GM18519 (cell line): ENCODE results near the gene SEC22B.
"Not testable (repeated sequence)": the region's sequence is repeated elsewhere in the genome, so short reads cannot be mapped to it uniquely, and the experiment has no call there.

Experiments used
- ATAC-seq: cut with Tn5 transposase; IDR thresholded peaks from one replicate; pipeline ENCODE4 v1.9.1; 2021; ENCODE audit warnings: mild to moderate bottlenecking, moderate library complexity; ENCODE audit not compliant: unreplicated experiment, low FRiP score

SEC22B gene

DNA sequence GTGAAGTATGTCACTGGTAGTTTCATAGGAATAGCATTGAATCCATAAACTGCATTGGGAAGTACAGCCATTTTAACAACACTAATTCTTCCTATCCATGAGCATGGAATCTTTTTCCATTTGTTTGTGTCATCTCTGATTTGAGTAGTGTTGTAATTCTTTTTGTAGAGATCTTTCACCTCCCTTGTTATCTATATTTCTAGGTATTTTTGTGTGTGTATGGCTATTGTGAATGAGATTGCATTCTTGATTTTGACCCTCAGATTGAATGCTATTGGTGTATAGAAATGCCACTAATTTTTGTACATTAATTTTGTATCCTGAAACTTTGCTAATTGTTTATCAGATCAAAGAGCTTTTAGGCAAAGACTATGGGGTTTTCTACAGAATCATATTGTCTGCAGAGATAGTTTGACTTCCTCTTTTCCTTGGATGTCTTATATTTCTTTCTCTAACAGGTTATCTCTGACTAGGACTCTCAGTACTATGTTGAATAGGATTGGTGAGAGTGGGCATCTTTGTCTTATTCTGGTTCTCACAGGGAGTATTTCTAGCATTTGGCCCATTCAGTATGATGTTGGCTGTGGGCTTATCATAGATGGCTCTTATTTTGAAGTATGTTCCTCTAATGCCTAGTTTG lies 26.8 kb downstream of the SEC22B start:
- not testable (repeated sequence) for ATAC-seq

DNA sequence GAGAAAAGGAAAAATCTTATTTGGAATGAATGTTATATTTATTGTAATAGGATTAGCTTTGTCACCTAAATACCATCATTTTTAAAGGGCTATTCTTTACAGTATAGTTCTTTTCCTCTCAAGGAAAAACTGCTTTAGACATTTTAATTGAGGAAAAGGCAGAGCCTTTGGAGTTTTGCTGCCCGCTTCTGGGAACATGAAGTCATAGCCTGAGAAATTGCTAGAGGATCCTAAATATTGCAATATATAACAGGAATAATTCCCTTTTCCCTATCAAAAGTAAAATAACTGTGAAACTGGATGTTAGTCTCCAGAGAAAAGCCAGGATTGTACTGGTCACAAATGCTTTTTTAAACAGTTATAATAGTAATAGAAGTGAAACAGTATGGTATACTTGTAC lies 30.5 kb downstream of the SEC22B start:
- not testable (repeated sequence) for ATAC-seq

GRCh38 chr1:120144626-120145025 lies 31.7 kb downstream of the SEC22B start:
- ATAC-seq, result not testable (repeated sequence)

GRCh38 chr1:120144169-120144568 lies 32.2 kb downstream of the SEC22B start:
- not testable (repeated sequence) for ATAC-seq

- not testable (repeated sequence) for ATAC-seq
Observed at GRCh38 chr1:120143334-120143733, 33.0 kb downstream of the SEC22B start.

- peak; percentile 97 for ATAC-seq
Observed at GRCh38 chr1:120142512-120143263, 33.6 kb downstream of the SEC22B start.

GRCh38 chr1:120141865-120142264 lies 34.5 kb downstream of the SEC22B start:
- ATAC-seq, result not testable (repeated sequence)

GRCh38 chr1:120140656-120141265 lies 35.6 kb downstream of the SEC22B start:
- ATAC-seq, result not testable (repeated sequence)

DNA sequence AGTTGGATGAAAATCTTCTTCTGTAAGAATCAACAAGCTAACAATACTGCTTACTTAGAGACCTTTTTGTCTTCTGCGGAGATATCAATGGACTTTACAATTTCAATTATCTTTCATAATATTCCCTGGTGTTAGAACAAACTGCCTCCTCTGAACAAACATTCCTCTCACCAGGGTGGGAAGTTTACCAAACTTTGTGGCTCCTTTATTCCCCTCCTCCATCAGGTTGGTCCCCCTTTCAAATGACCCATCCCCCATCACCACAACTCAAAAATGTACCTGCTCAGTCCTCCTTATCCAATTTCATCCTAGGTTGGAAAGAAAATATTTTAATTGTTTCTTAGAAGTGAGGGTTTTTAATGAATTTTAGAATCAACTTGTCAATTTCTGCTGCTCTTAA lies 40.2 kb downstream of the SEC22B start:
- not testable (repeated sequence) for ATAC-seq

DNA sequence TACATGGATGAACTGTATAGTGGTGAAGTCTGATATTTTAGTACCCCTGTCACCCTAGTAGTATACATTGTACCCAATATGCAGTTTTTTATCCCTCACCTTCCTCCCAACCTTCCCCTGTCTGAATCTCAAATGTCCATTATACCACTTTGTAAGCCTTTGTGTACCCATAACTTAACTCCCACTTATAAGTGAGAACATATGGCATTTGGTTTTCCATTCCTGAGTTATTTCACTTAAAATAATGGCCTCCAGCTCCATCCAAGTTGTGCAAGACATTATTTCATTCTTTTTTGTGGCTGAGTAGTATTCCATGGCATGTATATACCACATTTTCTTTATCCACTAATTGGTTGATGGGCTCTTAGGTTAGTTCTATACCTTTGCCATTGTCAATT lies 42.4 kb downstream of the SEC22B start:
- not testable (repeated sequence) for ATAC-seq

- no peak for ATAC-seq
Observed at GRCh38 chr1:120133228-120133927, 42.9 kb downstream of the SEC22B start.

DNA sequence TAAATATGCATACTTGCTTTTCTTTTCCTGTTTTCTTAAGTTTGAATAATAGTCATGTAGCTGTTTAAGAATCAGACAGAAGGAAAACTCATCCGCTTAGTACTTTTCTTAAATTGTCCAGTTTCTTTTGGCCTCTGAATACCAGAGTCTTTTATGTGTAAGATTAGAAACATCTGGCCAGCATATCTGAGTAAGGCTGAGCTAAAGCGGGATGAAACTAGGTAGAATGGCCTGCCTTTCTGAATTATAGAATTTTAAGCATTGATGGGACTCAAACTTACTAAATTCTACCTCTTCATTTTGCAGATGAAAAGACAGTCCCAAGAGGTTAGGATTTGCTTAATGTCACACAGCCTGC lies 43.9 kb downstream of the SEC22B start:
- not testable (repeated sequence) for ATAC-seq

DNA sequence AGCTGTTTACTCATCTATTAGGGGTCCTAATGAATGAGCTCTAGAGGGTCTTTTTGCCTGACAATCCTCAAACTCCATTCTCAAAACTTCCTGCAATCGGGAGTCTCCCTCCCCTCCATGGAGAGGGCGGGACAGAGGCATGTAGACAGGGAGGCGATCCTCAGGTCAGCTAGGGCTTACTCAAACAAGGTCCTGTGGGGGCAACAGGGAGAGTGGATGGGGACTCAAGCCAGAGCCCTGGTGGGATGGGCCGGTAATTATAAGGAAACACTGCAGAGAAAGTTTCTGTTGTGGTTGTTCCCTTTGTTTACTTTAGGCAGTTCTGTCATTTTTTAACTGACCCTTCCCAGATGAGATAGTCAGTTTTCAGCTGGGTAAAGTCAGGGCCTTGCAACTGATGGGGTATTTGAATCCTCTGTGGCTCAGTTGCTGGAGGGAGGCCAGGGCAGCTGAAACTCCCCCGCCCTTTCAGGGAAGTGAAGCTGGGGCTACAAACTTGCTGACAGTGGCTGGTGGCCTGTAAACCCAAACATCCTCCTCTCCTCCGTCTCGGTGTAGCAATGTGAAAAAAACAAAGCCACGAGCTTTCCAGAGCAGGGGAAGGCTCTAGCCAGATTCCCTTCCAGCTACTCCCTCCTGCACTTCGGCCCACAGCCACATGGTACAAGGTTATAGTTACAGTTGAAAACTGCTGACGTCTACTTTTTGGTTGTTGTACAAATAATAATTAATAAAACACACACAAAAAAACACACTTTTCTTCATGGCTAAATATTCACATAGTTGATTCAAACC lies 44.5 kb downstream of the SEC22B start:
- not testable (repeated sequence) for ATAC-seq

DNA sequence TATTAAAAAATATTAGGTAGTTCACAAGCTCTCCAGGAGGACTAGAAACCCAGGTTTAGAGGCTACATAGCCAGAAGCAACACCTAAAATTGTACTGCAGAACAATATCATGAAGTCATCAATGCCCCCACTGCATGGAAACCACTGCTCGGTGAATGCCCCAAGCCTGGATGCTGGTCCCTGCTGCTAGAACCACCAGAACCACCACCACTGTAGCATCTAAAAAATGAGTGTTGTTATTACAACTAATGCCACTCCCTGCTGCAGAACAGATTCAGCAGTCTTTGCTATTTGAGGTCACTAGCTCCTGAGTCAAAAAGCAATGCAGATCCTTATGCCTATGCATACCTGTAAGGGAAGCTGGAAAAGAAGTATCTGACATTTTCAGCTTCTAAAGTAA lies 48.4 kb downstream of the SEC22B start:
- ATAC-seq, result not testable (repeated sequence)

GRCh38 chr1:120126216-120126615 lies 50.1 kb downstream of the SEC22B start:
- ATAC-seq, result not testable (repeated sequence)

- ATAC-seq, result not testable (repeated sequence)
Observed at GRCh38 chr1:120124628-120125027, 51.7 kb downstream of the SEC22B start.

DNA sequence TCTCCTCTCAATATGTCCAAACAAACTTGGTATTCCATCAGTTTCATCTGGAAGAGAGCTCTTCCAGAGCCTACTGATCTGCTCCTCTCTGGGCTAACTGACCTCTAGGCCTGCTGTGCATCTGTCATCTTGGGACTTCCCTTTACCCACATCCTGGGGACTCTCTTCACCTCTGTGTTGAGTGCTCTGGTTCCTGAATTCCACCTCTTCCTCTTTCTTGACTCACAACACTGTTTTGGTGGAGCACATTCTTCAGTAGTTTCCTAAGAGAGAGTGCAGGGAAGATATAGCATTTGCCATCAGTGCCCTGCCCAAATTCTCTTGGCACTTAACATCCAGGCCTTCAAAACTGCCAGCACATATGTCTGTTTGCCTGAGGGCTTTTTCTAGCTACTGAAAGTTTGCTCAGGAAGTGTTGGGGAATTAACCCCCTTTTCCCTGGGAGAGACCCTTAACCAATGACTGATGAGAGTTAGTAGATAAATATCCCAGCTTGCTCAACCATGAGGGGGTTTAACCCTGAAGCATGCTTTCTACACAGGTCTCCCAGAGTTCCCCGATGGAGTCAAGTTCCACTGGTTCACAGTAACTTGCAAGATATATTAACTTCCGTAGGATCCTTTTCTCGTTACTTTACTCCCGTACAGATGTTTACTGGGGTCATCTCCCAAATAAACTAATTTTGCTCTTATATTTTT lies 52.4 kb downstream of the SEC22B start:
- ATAC-seq, result not testable (repeated sequence)

DNA sequence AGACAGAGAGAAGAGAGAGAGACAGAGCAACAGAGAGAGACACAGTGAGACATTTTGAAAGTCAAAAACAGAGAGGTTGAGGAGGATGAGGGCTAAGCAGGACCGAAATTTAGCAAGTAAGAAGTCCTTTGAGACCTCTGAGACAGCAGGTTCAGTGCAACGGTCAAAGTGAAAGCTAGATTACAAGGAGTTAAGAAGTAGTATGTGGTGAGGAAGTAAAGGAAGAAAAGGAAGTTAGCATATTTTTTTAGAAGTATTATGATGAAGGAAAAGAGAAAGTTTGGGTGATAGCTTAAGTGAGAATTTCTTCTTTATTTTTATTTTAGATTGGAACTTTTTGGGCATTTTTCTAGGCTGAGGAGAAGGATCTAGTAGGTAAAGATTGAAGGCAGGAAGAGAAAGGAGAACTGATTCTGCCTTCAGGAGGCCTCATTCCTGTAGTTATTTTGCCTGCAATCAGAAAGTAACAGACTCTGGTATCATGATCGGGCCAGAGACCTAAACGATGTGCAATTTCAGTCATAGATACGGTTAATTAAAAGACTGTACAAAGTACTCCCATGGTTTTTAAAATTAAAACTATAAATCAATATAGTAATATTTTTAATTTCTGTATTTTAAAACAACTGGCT lies 53.9 kb downstream of the SEC22B start:
- ATAC-seq, result peak; percentile 78

GRCh38 chr1:120121830-120122229 lies 54.5 kb downstream of the SEC22B start:
- not testable (repeated sequence) for ATAC-seq
